H1 (cell line): ENCODE measurements around the gene PGM2L1. TPM values are rescaled to one million over a fixed set of nuclear protein-coding genes. Genes with fewer than 3 reads are reported as not detected.

Source experiments
- CTCF ChIA-PET: fragments of 300-600 bp; sonication (Branson Sonifier 250); formaldehyde crosslinking; loops from one replicate; lab custom pipeline; 2021; ENCODE audit not compliant: partially characterized antibody; lab: Charles Lee
- POLR2A ChIA-PET: fragments of 300-600 bp; sonication (Branson Sonifier 250); formaldehyde crosslinking; loops from one replicate; lab custom pipeline; 2021; ENCODE audit warnings: inconsistent platforms; ENCODE audit not compliant: partially characterized antibody; lab: Charles Lee
- DNase-seq, 2 experiments: peaks; one replicate each; pipeline versions ENCODE4 v3.0.0 to v3.0.0-alpha.2; 2010 to 2022; ENCODE audit warnings: low spot score in 2 of 2, low read depth in 1 of 2, mixed read lengths in 1 of 2
- FAIRE-seq: peaks from 2 replicates; lab custom pipeline; 2011; peaks lifted over from hg19 to GRCh38; lab: Jason Lieb, UNC
- H2AFZ ChIP-seq: 2 replicates; pipeline ENCODE4 v1.8.1; 2012; ENCODE audit warnings: low read length, inconsistent platforms
- H2AK5ac ChIP-seq: 2 replicates; pipeline ENCODE4 v1.6.1; 2013; ENCODE audit warnings: low read depth, low read length
- H2BK120ac ChIP-seq: replicated peaks from 2 replicates; pipeline ENCODE3; 2013; ENCODE audit warnings: low read depth, low read length, inconsistent platforms
- H2BK12ac ChIP-seq: 2 replicates; pipeline ENCODE4 v1.6.1; 2013; ENCODE audit warnings: low read depth, low read length
- H2BK15ac ChIP-seq: 2 replicates; pipeline ENCODE4 v1.6.1; 2013; ENCODE audit warnings: low read length
- H2BK20ac ChIP-seq: 2 replicates; pipeline ENCODE4 v1.6.1; 2013; ENCODE audit warnings: low read length
- H2BK5ac ChIP-seq: 2 replicates; pipeline ENCODE4 v1.6.1; 2013; ENCODE audit warnings: low read depth, low read length
- H3K14ac ChIP-seq: 2 replicates; pipeline ENCODE4 v1.6.1; 2013; ENCODE audit warnings: inconsistent platforms; ENCODE audit not compliant: insufficient read length
- H3K18ac ChIP-seq: 2 replicates; pipeline ENCODE4 v1.6.1; 2013; ENCODE audit warnings: low read length; ENCODE audit errors: extremely low read depth
- H3K23ac ChIP-seq: 2 replicates; pipeline ENCODE4 v1.6.1; 2013; ENCODE audit warnings: inconsistent platforms; ENCODE audit not compliant: insufficient read length
- H3K23me2 ChIP-seq: 2 replicates; pipeline ENCODE4 v1.6.1; 2013; ENCODE audit warnings: low read depth, low read length
- H3K27ac ChIP-seq: 2 replicates; pipeline ENCODE4 v1.6.1; 2011; ENCODE audit warnings: low read depth, low read length, inconsistent platforms
- H3K27me3 ChIP-seq, 4 experiments: replicated peaks in 1 of 4; 1 replicate in 1 of 4; 2 replicates in 3 of 4; pipeline versions ENCODE4 v1.6.1 to v1.8.1; 2011 to 2013; ENCODE audit warnings: low read length in 3 of 4, mild to moderate bottlenecking in 3 of 4, inconsistent platforms in 2 of 4, mixed read lengths in 2 of 4, moderate library complexity in 1 of 4; ENCODE audit not compliant: control insufficient read depth in 3 of 4, insufficient read depth in 3 of 4; ENCODE audit errors: extremely low read depth in 1 of 4
- H3K36me3 ChIP-seq, 4 experiments: 2 replicates each; pipeline versions ENCODE4 v1.6.1 to v1.8.1; 2011 to 2013; ENCODE audit warnings: mild to moderate bottlenecking in 4 of 4, low read length in 3 of 4, moderate library complexity in 2 of 4, control low read depth in 1 of 4, inconsistent platforms in 1 of 4; ENCODE audit not compliant: insufficient read depth in 4 of 4, control insufficient read depth in 2 of 4
- H3K4ac ChIP-seq: replicated peaks from 2 replicates; pipeline ENCODE3; 2013; ENCODE audit warnings: low read length, low read depth, mixed read lengths, inconsistent platforms; ENCODE audit not compliant: insufficient read length
- H3K4me1 ChIP-seq, 4 experiments: replicated peaks in 1 of 4; 1 replicate in 1 of 4; 2 replicates in 3 of 4; pipeline versions ENCODE4 v1.6.1 to v1.8.1; 2011 to 2013; ENCODE audit warnings: low read length in 3 of 4, inconsistent platforms in 2 of 4, mixed read lengths in 1 of 4; ENCODE audit not compliant: insufficient read depth in 4 of 4, control insufficient read depth in 3 of 4
- H3K4me2 ChIP-seq, 2 experiments: 2 replicates each; pipeline versions ENCODE4 v1.6.1 to v1.8.1; 2011 to 2013; ENCODE audit warnings: low read depth in 2 of 2, low read length in 2 of 2, control low read depth in 1 of 2, inconsistent platforms in 1 of 2, mild to moderate bottlenecking in 1 of 2; ENCODE audit not compliant: insufficient read depth in 1 of 2
- H3K4me3 ChIP-seq, 4 experiments: fragments of 200-600, 300-600 bp in 1 of 4; sonication (generic), shearing (Covaris generic), sonication (Bioruptor Twin) in 1 of 4; 2 replicates each; pipeline versions ENCODE4 v1.5.1 to v1.8.1; 2011 to 2016; ENCODE audit warnings: low read length in 4 of 4, low read depth in 3 of 4, control low read depth in 2 of 4, inconsistent platforms in 2 of 4, mild to moderate bottlenecking in 2 of 4, mixed read lengths in 1 of 4, moderate library complexity in 1 of 4; ENCODE audit not compliant: insufficient read depth in 2 of 4; ENCODE audit errors: extremely low read depth in 1 of 4
- H3K56ac ChIP-seq: replicated peaks from 2 replicates; pipeline ENCODE3; 2013; ENCODE audit warnings: low read depth, mild to moderate bottlenecking, mixed read lengths, low read length, inconsistent platforms; ENCODE audit not compliant: insufficient read length
- H3K79me1 ChIP-seq: 2 replicates; pipeline ENCODE4 v1.6.1; 2013; ENCODE audit warnings: low read depth, low read length, control low read depth
- H3K79me2 ChIP-seq, 2 experiments: 2 replicates each; pipeline versions ENCODE4 v1.6.1 to v1.8.1; 2012 to 2013; ENCODE audit warnings: low read length in 2 of 2, mild to moderate bottlenecking in 2 of 2, inconsistent platforms in 1 of 2; ENCODE audit not compliant: insufficient read depth in 2 of 2, control insufficient read depth in 1 of 2
- H3K9ac ChIP-seq, 4 experiments: replicated peaks in 1 of 4; 1 replicate in 1 of 4; 2 replicates in 3 of 4; pipeline versions ENCODE4 v1.6.1 to v1.8.1; 2011 to 2013; ENCODE audit warnings: low read depth in 3 of 4, low read length in 3 of 4, control low read depth in 2 of 4, mild to moderate bottlenecking in 2 of 4, moderate library complexity in 2 of 4, inconsistent platforms in 1 of 4; ENCODE audit errors: extremely low read depth in 1 of 4
- H3K9me3 ChIP-seq, 2 experiments: 2 replicates each; pipeline versions ENCODE4 v1.6.1 to v1.8.1; 2012 to 2013; ENCODE audit warnings: mild to moderate bottlenecking in 2 of 2, moderate library complexity in 2 of 2, control low read depth in 1 of 2, inconsistent platforms in 1 of 2, low read depth in 1 of 2, low read length in 1 of 2, mixed read lengths in 1 of 2; ENCODE audit not compliant: insufficient read depth in 2 of 2
- H4K20me1 ChIP-seq, 2 experiments: replicated peaks in 1 of 2; 2 replicates each; pipeline versions ENCODE3 to v1.8.1; 2011 to 2013; ENCODE audit warnings: inconsistent platforms in 2 of 2, low read length in 2 of 2, mild to moderate bottlenecking in 1 of 2; ENCODE audit not compliant: insufficient read depth in 2 of 2, control insufficient read depth in 1 of 2
- H4K5ac ChIP-seq: 2 replicates; pipeline ENCODE4 v1.6.1; 2013; ENCODE audit warnings: low read length, low read depth, mixed read lengths, inconsistent platforms; ENCODE audit not compliant: insufficient read length
- H4K8ac ChIP-seq: 2 replicates; pipeline ENCODE4 v1.8.0; 2013; ENCODE audit warnings: mild to moderate bottlenecking, moderate library complexity, low read length, inconsistent platforms; ENCODE audit not compliant: insufficient read depth; ENCODE audit errors: extremely low read depth
- H4K91ac ChIP-seq: replicated peaks from 2 replicates; pipeline ENCODE3; 2013; ENCODE audit warnings: low read length, mixed read lengths, inconsistent platforms; ENCODE audit not compliant: insufficient read length
- BCL11A ChIP-seq, 2 experiments: IDR thresholded peaks; one replicate each; pipeline ENCODE4 v1.6.1; 2011; ENCODE audit warnings: low read depth in 2 of 2, low read length in 2 of 2, mild to moderate bottlenecking in 2 of 2
- CREB1 ChIP-seq: IDR thresholded peaks from 2 replicates; pipeline ENCODE4 v1.6.1; 2012; ENCODE audit warnings: inconsistent platforms
- CTBP2 ChIP-seq: IDR thresholded peaks from 2 replicates; pipeline ENCODE4 v1.7.0; 2011; ENCODE audit warnings: borderline replicate concordance, mild to moderate bottlenecking, moderate library complexity, mixed read lengths, low read length; ENCODE audit not compliant: insufficient read depth, insufficient read length
- GTF2F1 ChIP-seq: IDR thresholded peaks from 2 replicates; pipeline ENCODE4 v1.6.1; 2012; ENCODE audit warnings: low read depth, low read length, improper control_type of control experiment, borderline replicate concordance
- KDM1A ChIP-seq: fragments of 200-600, 300-600 bp; sonication (generic); IDR thresholded peaks from 2 replicates; pipeline ENCODE4 v1.7.1; 2016; ENCODE audit warnings: mild to moderate bottlenecking, low read length, borderline replicate concordance
- KDM4A ChIP-seq: IDR thresholded peaks from one replicate; pipeline ENCODE4 v1.7.1; 2012; ENCODE audit warnings: low read depth, mild to moderate bottlenecking, moderate library complexity, low read length, inconsistent platforms; ENCODE audit not compliant: severe bottlenecking
- USF2 ChIP-seq: IDR thresholded peaks from 2 replicates; pipeline ENCODE4 v1.6.1; 2011; ENCODE audit warnings: low read length, improper control_type of control experiment
- WGBS, 2 experiments: shearing (Covaris generic) in 1 of 2; methylation state at CpG; one replicate each; pipeline versions ENCODE4 v1.1.6 to v1.1.7; 2013 to 2015; ENCODE audit warnings: low lambda C conversion rate in 2 of 2, mixed read lengths in 2 of 2, inconsistent platforms in 1 of 2, low coverage in 1 of 2, missing lambda C conversion rate in 1 of 2; ENCODE audit not compliant: insufficient replicate concordance in 2 of 2, insufficient coverage in 1 of 2, insufficient read length in 1 of 2; ENCODE audit errors: extremely low coverage in 1 of 2, missing lambda C conversion rate in 1 of 2; 5-methylcytosine and 5-hydroxymethylcytosine counted together
- polyA plus RNA-seq, 7 experiments: library from polyadenylated mRNA; depleted of rRNA in 3 of 7; stranded (reverse) in 5 of 7; unstranded in 2 of 7; fragments of >200 nt in 5 of 7; fragments of 200-250 nt in 2 of 7; gene quantifications; 1 replicate in 5 of 7; 2 replicates in 1 of 7; 4 replicates in 1 of 7; pipeline versions ENCODE4 v1.2.1 to v1.2.3, GENCODE V29; 2011 to 2013; ENCODE audit warnings: missing spikeins in 2 of 7, mixed read lengths in 2 of 7
- total RNA-seq: library from RNA; stranded (reverse); fragmentation: NEBNext Ultra II Directional; extraction: Animal tissue kit (Norgen Biotek cat#: 25700); gene quantifications from 2 replicates; pipeline ENCODE4 v1.2.1, GENCODE V29; 2021
- TF ChIP-seq, protein P1 (sequence below), 3 experiments: IDR thresholded peaks; 1 replicate in 2 of 3; 2 replicates in 1 of 3; pipeline versions ENCODE4 v1.5.1 to v1.6.1; 2011; ENCODE audit warnings: low read length in 3 of 3, mild to moderate bottlenecking in 3 of 3, inconsistent platforms in 2 of 3, low read depth in 1 of 3, moderate library complexity in 1 of 3; ENCODE audit not compliant: insufficient read depth in 1 of 3; ENCODE audit errors: control extremely low read depth in 1 of 3

PGM2L1 gene
- total and polyA plus RNA-seq, 2 of the 8 experiments (the other 6 are each of a cell fraction or from before 2014, with no cell fraction given): 5.0 to 42.7 TPM

GRCh38 chr11:74417379-74417804, 19.2 kb upstream of the PGM2L1 start:
- Histone ChIP-seq H3K4me3 (no peak overlapping the region), H4K91ac (no peak overlapping the region), H3K79me2 (no peaks in the 10 kb centered on the region), H3K79me1 (no peaks in the 10 kb centered on the region), H2AFZ (no peak overlapping the region), H3K56ac (no peak overlapping the region), H2BK120ac (no peak overlapping the region), H3K9ac (no peak overlapping the region), H3K36me3 (no peaks in the 10 kb centered on the region), H3K4me2 (no peak overlapping the region), H3K9me3 (no peaks in the 10 kb centered on the region), H3K27me3 (peaks cover 0 to 1% (median 0%) of the 10 kb centered on the region in 4 experiments; a peak in 1 of 7 replicates), H3K14ac (no peak overlapping the region), H3K23ac (no peak overlapping the region), H2BK20ac (no peak overlapping the region), H2AK5ac (no peak overlapping the region), H4K20me1 (no peaks in the 10 kb centered on the region), H2BK5ac (no peak overlapping the region), H4K5ac (no peak overlapping the region), H2BK15ac (no peak overlapping the region), H3K4me1 (peaks cover 0 to 4% (median 0%) of the 10 kb centered on the region in 4 experiments; a peak in 2 of 7 replicates), H4K8ac (no peak overlapping the region), H3K4ac (no peak overlapping the region), H3K23me2 (no peaks in the 10 kb centered on the region), H2BK12ac (no peak overlapping the region), H3K27ac (no peak overlapping the region), H3K18ac (no peak overlapping the region)
- ChIA-PET POLR2A (interaction anchor here (1.3 kb wide), 1 partner anchor 33 kb away, joined by 3 read pairs; no protein-coding TSS in a partner anchor), CTCF (interaction anchor here (0.6 to 1.1 kb wide), 3 partner anchors 32 to 830 kb away, joined by 3 to 6 read pairs (median 3); no protein-coding TSS in a partner anchor)
- WGBS, 2 experiments: 73% methylated on average over 1 of the region's 1 CpG; no CpG with 5 or more reads in 1 of the 2 experiments
- no peak for DNase-seq
- FAIRE-seq: no peak
- TF ChIP-seq KDM4A (no peak), CREB1 (no peak), BCL11A (IDR thresholded peaks at IDR 0.05; ENCODE audit: low read depth in 2 of 2, low read length in 2 of 2) (no peak), USF2 (no peak), KDM1A (no peak), GTF2F1 (no peak), CTBP2 (no peak)
- TF ChIP-seq, protein P1, sequence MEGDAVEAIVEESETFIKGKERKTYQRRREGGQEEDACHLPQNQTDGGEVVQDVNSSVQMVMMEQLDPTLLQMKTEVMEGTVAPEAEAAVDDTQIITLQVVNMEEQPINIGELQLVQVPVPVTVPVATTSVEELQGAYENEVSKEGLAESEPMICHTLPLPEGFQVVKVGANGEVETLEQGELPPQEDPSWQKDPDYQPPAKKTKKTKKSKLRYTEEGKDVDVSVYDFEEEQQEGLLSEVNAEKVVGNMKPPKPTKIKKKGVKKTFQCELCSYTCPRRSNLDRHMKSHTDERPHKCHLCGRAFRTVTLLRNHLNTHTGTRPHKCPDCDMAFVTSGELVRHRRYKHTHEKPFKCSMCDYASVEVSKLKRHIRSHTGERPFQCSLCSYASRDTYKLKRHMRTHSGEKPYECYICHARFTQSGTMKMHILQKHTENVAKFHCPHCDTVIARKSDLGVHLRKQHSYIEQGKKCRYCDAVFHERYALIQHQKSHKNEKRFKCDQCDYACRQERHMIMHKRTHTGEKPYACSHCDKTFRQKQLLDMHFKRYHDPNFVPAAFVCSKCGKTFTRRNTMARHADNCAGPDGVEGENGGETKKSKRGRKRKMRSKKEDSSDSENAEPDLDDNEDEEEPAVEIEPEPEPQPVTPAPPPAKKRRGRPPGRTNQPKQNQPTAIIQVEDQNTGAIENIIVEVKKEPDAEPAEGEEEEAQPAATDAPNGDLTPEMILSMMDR (IDR thresholded peaks at IDR 0.05; ENCODE audit: control extremely low read depth in 1 of 3, insufficient read depth in 1 of 3, low read depth in 1 of 3, low read length in 3 of 3): no peak
